Superior temporal gyrus (tissue), 1 donor: ENCODE measurements around the gene MAOA.
A peak's percentile ranks its signal among the peaks of the same experiment; 100 is the strongest.
"Not testable (repeated sequence)": the region's sequence is repeated elsewhere in the genome, so short reads cannot be mapped to it uniquely, and the experiment has no call there.

Experiments used
- DNase-seq: peaks from one replicate; pipeline ENCODE4 v3.0.0-alpha.2; 2016; ENCODE audit errors: extremely low spot score

The MAOA gene

DNA sequence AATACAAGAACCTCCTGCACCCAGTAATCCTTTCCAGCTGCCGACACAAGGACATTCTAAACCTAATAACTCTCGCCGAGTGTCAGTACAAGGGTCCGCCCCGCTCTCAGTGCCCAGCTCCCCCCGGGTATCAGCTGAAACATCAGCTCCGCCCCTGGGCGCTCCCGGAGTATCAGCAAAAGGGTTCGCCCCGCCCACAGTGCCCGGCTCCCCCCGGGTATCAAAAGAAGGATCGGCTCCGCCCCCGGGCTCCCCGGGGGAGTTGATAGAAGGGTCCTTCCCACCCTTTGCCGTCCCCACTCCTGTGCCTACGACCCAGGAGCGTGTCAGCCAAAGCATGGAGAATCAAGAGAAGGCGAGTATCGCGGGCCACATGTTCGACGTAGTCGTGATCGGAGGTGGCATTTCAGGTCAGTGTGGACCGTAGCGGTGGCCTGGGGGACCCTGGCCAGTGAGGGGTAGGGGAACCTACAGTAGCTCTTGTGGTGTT, at the start of gene MAOA:
TSS of gene MAOA (plus strand) at position 295 of the 490 bp plus-strand sequence. CDS start at position 338, 43 bp downstream.
- DNase-seq: peak; percentile 46

DNA sequence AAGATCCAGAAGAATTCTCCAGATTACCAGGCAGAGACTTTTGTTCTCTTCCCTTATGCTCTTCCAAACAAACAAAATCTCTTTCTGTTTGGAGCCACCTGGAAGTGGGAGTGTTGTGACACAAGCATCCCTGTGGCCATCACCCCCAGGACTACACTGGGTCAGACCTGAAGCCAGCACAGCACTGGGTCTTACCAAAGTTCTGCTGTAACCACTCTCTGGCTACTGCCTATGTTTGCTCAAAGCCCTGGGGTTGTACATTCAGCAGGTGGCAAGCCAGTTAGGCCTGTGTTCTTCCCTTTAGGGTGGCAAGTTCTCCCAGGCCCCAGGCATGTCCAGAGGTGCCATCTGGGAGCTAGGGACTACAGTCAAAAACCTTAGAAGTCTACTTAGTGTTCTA, 43.7 kb upstream of the MAOA start:
- no peak for DNase-seq

DNA sequence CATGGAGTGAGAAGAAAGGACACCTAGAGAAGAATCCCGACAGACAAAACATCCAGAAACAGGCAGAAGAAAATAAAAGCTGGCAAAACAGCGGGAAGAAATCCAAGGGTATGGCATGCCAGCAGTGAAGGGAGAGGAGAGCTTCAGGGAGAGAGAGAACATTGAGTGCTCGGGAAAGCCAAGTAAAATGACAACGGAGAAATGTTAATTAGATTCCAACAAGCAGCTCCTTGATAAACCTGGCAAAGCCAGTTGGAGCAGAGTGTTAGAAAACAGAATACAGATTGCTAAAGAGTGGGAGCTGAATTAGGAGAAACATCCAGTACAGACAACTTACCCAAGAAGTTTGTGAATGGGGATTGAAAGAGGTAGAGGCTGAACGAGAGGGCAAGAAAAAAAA, 40.4 kb upstream of the MAOA start:
- DNase-seq: peak; percentile 10

DNA sequence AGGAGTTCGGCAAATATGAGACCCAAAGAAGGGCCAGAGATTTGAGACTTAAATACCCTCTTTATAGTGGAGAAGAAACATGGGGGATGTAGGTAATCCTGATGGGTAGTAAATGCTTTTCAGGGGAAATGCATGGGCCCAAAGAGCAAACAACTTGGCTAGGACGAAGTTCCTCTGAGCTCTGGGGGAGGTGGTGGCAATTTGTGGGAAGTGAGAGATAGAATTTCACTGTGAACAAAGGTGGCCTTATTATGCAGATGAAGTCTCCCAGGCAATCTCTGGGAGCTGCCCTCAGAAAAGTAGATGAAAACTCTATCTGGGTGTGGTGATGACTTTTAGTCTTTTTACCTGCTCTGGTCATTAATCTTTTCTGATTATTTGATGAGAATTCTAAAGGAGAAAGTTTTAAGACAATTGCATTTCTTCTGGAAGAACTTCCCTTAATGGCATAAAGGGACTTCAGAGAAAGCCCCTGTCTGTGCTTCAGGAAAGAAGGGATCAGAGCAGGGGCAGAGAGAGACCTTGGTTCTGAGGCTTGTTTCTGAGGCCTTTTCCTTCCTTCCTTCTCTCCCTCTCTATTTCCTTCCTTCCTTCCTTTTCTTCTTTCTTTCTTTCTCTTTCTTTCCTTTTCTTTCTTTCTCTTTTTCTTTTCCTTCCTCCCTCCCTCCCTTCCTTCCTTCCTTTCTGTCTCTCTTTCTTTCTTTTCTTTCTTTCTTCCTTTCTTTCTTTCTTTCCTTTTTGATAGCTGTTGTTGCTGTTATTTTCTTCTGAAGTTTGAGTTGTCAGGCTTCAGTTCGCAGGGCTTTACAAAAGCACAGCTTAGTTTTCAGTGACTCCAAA, 37.5 kb upstream of the MAOA start:
- no peak for DNase-seq

DNA sequence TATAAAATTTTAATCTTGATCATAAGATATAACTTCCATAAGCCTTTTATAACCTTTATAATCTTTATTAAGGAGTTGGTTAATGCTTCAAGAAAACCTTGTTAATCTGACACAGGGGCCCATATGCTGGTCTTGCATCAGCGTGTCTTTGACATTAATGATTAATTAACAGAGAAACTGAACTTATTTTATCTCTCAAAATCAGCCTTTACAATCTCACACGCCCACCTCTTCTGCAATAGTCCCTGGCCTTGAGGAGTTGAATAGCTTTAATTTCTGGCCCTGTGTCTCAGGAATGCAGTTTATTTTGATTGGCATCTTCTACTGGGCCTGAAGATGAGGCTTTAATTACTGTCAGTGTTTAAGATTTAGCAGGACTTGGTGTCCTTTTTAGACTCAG, 36.2 kb upstream of the MAOA start:
- not testable (repeated sequence) for DNase-seq

DNA sequence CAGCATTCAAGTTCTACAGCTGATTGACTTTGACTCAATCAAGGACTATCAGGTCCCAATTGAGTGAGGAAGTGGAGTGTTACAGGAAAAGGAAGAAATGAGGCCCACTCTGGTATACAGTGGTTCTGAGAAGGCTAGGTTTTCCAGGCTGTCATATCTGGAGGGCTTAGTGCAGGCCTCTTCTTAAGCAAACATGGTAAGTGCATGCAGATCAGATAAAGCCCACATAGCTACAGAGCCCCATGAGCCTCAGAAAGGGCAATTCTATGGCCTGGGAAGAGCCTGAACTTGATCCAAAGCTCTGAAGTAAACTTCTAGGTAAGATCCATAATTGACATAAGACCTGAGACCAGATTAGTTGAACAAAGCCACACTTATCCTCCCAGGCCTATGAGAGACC, 29.0 kb upstream of the MAOA start:
- DNase-seq: no peak

DNA sequence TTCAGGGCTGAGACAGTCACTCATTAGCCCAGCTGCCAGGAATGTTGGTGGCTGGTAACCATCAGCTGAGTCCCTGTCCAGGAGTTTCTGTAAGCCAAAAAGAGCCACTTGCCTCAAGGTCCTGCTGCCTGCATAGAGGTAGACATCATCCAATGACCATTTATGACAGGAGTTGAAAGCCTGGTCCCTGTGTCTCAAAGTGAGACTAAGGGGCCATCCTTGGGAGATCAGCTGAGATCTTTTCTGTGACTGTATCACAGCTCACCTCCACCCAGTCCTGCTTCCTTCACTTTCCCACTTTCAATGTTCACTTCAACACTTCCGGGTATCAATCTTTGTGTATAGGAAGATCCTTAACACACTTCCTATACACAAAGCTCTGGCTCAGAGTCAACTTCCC, 28.4 kb upstream of the MAOA start:
- no peak for DNase-seq

DNA sequence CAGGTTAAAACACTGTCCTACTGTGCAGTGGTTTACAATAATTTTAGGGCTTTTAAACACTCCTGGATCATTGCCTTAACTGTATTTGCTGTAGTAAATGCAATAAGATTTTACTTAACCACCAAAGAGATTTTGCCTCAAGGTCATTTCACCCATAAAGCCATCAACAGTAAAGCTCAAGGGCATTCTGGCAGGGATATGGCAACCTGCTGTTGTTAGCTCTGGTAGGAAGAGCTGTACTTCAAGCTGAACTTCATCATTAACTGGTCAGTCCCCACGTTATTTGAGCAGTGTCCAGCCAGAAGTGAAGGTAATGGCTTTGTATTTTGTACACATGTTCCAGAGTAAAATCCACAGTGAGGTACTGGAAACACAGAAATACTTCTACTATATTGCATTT, 26.9 kb upstream of the MAOA start:
- no peak for DNase-seq

DNA sequence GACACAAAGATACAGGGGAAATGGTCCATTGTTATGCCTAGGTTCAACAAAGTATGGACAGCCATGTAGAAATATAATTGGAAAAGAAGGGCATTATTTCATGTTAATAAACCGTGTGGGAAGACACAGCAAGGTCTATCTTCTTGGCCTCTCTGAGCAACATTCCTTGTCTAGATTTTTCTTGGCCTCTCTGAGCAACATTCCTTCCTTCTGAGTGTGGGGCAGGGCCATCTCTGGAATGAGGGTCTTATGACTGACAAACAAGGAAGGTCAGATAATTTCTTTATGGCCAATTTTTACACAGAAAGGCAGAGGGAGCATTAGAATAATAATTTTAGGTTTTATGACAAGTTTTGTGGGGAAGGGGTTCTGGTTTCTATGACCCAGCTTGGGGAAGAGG, 24.3 kb upstream of the MAOA start:
- no peak for DNase-seq

DNA sequence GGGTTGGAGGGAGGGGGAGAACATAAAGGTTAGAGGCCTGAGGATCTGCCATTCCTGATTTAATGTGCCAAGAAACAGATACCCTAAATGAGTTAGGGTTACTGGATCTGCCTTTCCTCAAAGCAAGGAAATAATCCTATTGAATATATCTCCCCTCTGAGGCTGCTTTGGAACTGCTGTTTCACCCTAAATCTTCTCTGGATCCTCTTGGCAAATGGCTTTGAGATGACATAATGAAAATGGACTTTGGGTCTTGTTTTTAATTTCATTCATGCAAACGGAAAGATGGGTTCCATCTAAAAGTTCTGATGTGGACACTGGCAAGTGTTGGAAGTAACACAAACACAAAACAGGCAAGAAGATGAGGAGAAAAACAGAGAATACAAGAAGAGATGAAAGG, 23.0 kb upstream of the MAOA start:
- DNase-seq: no peak

DNA sequence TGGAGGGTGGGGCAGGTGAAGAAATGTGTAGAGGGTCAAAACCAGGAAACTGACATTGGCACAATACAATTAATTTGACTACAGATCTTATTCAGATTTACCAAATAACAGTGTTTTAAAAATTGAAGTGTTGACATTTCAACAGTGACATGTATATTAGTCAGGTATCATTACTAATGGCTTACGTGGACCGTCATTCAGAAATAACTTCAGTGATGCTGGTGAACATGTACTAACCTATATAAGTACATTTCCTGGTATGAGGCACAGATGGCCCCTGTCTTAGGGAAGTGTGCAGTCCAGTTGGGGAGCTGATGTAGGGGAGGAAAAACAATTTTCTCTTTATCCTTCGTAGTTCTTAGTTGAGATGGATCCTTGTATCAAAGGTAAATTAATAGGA, 22.3 kb upstream of the MAOA start:
- DNase-seq: no peak

DNA sequence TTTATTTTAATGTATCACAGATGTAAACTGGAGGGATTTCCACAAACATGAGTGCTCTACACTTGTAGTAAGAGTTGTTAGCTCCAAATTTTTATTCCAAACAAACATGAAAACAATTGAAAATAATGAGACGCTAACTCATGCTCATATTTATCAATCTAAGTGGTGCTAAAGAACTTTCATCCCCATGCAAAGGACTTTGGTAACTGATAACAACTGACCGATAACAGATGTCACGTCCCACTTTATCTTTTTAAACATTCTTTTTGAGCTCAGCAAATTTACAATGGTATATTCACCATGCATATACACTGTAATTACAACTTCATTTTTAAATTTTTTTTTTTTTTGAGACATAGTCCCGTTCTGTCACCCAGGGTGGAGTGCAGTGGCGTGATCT, 15.6 kb upstream of the MAOA start:
- no peak for DNase-seq

DNA sequence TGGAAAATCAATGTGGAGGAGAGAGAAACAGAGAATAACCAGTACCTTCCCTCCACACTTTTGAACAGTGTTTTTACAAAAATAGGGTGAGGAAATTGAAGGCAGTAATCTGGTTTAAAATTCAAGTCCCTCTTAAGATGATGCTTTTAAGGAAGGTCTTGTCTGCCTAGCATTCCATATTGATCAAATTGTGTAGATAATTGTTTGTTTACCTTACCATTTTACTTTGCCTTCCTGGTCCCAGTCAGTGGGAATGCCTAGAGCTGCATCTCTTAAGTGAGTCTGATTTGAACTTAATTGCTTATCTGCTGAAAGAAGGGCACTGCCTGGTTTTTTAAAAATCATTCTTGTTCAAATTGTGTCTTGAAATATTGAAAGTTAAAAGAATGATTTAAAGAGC, 14.4 kb upstream of the MAOA start:
- DNase-seq: no peak

DNA sequence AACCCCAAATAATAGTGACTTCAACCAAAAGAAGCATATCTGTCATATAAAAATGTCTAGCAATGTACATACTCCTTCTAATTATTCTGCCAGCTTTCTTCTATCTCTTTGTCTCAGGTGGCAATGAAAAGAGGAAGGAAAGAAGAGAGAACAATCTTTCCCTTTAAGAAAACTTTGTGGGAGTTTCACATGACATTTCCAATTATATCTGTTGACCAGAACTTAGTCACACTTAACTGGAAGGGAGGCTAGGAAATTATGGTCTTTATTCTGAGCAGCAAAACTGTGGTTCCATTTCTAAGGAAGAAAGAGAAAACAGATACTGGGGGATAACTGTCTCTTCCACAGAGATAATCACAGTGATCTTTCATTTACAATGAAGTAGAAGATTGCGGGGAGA, 12.9 kb upstream of the MAOA start:
- no peak for DNase-seq

DNA sequence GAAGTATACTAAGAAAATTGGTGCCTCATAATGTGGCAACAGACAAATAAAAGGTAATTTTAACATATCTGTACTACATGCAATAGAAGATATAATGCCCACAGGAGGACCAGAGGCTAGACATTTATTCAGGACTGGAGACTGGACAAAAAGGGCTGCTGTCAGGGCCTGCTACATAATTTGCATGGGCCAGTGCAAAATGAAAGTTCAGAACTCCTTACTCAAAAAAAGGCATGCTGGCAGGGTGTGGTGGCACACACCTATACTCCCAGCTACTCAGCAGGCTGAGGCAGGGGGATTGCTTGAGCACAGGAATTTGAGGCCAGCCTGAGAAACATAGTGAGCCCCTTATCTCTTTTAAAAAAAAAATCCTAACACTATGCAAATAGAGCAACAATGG, 12.4 kb upstream of the MAOA start:
- DNase-seq: no peak

DNA sequence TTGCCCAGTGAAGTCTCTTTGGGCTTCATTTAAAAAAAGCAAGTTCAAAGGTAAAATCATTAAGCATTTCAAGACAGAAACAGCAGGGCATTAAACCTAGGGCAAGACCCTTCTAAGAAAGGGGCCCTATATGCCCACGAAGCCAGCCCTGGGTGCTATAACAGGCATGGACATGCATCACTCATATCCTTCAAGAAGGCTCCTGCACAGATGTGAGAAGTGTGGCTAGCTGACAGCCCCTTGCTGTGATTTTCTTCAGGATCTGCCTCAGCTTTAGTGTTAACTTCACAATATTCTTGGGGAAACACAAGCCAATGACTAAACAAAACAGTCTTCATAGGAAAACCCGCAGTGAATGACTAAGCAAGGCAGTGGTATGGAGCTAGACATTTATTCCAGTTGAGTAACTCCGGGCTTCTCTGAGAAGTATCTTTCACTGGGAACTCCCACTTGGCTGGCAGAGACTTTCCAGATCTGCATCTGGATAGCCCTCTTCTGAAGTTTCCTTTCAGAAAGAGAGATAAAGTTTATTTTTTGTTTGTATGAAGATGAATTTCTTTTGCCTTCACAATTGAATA, 11.9 kb upstream of the MAOA start:
- DNase-seq: no peak

DNA sequence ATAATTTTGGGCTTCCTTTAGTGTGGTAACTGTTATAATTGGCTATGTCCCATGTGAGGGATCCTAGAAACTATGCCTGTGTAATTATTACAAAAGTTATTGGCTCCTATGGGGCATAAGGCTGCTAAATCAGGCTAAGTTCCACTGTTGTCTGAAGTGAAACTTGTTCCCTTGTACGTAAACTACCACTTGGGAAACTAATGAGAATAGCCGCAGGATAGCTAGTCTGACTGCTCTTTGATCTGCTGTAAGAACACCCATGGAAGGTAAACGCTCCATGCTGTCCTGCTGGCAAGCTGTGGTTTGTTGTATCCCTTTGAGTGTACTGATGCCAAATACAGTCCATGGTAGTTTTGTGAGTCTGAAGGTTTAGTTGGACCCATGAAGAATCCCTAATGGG, 9.3 kb upstream of the MAOA start:
- no peak for DNase-seq

DNA sequence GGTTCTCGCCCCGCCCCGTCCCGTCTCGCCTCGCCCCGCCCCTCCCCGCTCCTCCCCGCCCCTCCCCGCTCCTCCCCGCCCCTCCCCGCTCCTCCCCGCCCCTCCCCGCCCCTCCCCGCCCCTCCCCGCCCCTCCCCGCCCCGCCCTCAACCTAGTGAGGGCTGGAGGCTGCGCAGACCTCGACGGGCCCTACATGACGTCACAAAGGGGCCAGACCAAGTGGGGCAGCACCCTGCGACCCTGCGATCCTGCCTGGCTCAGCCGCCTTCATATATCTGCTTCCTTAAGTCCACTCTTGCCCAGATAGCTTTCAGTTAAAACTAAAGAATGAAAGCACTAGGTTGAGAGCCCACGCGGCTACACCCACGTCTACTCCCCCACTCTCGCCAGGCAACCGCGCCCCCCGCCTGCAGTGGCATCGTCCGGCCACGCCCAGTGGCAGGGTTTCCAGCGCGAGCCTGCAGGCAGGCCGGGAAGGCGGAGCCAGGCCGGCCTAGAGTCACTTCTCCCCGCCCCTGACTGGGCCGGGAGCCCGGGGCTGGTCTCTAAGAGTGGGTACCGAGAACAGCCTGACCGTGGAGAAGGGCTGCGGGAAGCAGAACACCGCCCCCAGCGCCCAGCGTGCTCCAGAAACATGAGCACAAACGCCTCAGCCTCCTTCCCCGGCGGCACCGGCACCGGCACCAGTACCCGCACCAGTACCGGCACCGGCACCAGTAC, 1.5 kb upstream of the MAOA start:
- DNase-seq: peak; percentile 88

DNA sequence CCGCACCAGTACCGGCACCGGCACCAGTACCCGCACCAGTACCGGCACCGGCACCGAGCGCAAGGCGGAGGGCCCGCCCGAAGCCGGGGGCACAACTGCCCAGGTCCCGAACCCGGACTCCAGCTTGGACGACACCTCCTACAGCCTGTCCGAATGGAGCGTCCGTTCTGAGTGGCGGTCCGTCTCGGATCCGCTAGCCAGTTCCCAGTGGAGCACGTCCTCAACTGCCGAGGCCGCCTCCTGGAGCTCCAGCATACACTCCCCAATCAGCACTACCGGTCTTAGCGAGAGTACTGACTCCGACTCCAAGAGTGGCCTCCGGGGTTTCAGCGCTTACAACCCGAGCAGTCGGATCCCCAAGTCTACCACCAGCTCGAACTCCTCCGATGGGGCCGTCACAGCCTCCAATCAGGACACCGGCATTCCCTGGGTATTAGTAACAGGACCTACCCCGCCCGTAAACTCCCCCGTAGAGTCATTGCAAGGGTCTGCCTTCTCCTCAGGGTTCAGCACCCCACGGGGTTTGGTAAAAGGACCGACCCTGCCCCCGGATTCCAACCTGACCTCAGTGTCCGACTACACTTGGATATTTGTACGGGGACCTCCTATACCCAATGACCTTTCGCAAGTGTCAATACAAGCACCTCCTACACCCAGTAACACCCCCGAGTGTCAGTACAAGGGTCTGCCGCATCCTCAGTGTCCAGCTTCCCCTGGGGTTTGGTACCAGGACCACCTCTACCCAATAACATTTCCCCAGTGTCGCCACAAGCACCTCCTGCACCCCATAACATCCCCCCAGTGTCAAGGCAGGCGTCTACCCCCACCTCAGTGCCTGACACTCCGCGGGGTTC, 721 bp upstream of the MAOA start:
- DNase-seq: peak; percentile 16

DNA sequence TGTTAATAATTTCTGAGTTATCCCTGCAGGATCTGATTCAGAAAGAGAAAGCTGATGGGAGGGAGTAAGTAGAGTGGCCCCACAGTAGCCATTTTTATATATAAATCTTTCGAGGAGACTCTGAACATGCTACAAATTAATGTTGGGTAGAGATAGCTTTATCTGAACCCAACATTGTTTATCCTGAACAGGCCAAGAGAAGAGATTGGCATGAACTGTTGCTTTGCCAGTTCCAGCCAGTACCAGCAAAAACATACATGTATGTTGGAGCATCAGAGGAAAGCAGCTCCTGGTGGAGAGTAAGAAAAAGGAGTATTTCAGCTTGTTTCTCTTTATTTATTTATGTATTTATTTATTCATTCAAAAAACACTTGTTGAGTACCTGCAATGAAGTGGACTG, 1.6 kb downstream of the MAOA start:
- no peak for DNase-seq

DNA sequence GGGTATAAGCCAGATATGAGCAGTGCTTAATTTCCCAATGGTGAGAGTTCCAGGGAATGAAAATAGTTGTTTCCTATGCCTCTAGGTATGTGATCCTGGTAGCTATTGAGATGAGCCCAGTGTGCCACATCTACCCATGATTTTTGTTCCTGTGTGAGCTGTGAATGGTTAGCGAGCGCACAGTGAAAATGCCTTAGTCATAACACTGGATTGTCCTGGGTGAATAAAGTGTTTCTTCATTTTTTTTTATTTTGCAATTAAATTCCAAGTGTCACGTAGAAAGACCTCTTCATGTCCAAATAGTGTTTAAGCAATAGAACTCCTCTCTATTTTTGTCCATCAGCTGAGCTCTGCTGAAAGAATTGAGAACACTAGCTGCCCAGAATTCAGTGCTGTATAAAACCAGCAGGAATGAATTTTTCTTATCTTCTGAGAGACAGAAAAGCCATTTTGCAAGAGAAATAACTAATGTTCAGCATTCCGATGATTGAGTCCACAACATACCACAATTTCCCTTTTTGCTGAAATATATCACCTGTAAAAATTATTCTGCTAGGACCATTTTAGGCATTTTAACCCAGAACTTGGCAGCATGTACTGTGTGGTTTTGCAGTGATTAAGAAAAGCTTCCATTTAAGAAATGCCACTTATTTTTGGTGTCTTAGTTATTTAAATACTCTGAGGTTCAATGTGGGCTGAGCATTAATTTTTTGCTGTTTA, 5.6 kb downstream of the MAOA start:
- DNase-seq: peak; percentile 48
